IPS DF 4.7 (cell line): Measurements from ENCODE around the gene ENAH.
"Not testable (repeated sequence)": the region's sequence is repeated elsewhere in the genome, so short reads cannot be mapped to it uniquely, and the experiment has no call there.

ENCODE experiments used
- DNase-seq: peaks from one replicate; pipeline ENCODE4 v3.0.0-alpha.2; 2013; ENCODE audit warnings: low spot score; ENCODE audit errors: extremely low read depth

Gene ENAH

GRCh38 chr1:225650179-225650578, 2.7 kb downstream of the ENAH start:
- no peak for DNase-seq

- DNase-seq, result no peak
Measured at GRCh38 chr1:225645194-225645895, 7.6 kb downstream of the ENAH start.

- DNase-seq, result no peak
Measured at GRCh38 chr1:225644666-225645065, 8.3 kb downstream of the ENAH start.

- no peak for DNase-seq
Measured at GRCh38 chr1:225642177-225642576, 10.7 kb downstream of the ENAH start.

- no peak for DNase-seq
Measured at GRCh38 chr1:225638853-225639252, 14.1 kb downstream of the ENAH start.

GRCh38 chr1:225637651-225638199, 15.2 kb downstream of the ENAH start:
- DNase-seq, result no peak

- DNase-seq, result not testable (repeated sequence)
Measured at GRCh38 chr1:225636992-225637391, 15.9 kb downstream of the ENAH start.

GRCh38 chr1:225635649-225636048, 17.3 kb downstream of the ENAH start:
- no peak for DNase-seq

- DNase-seq, result not testable (repeated sequence)
Measured at GRCh38 chr1:225632836-225633235, 20.1 kb downstream of the ENAH start.

GRCh38 chr1:225631021-225631663, 21.8 kb downstream of the ENAH start:
- no peak for DNase-seq

GRCh38 chr1:225629483-225629882, 23.4 kb downstream of the ENAH start:
- no peak for DNase-seq

GRCh38 chr1:225628794-225629193, 24.1 kb downstream of the ENAH start:
- not testable (repeated sequence) for DNase-seq

- no peak for DNase-seq
Measured at GRCh38 chr1:225627304-225627947, 25.5 kb downstream of the ENAH start.

- DNase-seq, result no peak
Measured at GRCh38 chr1:225626698-225627097, 26.2 kb downstream of the ENAH start.

GRCh38 chr1:225617956-225618355, 35.0 kb downstream of the ENAH start:
- DNase-seq, result no peak

GRCh38 chr1:225617479-225617878, 35.4 kb downstream of the ENAH start:
- DNase-seq, result no peak

GRCh38 chr1:225615403-225615790, 37.5 kb downstream of the ENAH start:
- DNase-seq, result not testable (repeated sequence)

- DNase-seq, result no peak
Measured at GRCh38 chr1:225613006-225613405, 39.9 kb downstream of the ENAH start.

GRCh38 chr1:225612287-225612686, 40.6 kb downstream of the ENAH start:
- no peak for DNase-seq

GRCh38 chr1:225611537-225612223, 41.2 kb downstream of the ENAH start:
- no peak for DNase-seq

- no peak for DNase-seq
Measured at GRCh38 chr1:225610539-225610938, 42.4 kb downstream of the ENAH start.
